ENCODE measurements around the gene SH3RF1. TPM values are rescaled to one million over a fixed set of nuclear protein-coding genes. Genes with fewer than 3 reads are reported as not detected.

SH3RF1 gene
- total and polyA plus RNA-seq, 2 of the 8 experiments (the other 6 are each of a cell fraction or from before 2014, with no cell fraction given) = 6.9 to 15.1 TPM

DNA sequence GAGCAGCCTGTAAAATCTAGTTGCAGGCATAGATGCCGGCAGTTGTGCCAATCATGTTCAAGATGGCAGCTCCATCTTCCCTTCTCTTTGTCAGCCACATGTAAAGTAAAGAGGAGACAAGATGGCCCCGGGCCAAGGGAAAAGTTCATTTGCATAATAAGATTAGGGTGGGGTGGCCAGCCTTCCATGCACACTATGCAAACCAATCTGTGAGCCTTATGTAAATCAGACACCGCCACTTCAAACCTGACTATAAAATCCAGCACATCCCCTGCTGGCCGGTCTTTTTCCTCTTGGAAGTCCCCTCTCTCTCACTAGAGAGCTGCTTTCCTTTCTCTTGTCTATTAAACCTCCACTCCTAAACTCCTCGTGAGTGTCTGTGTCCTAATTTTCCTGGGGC lies 181.8 kb downstream of the SH3RF1 start:
- peaks cover 0 to 4% (median 2%) of the 10 kb centered on the region in 4 experiments; a peak in 3 of 8 replicates for H3K36me3 ChIP-seq (ENCODE audit: control insufficient read depth in 2 of 4, insufficient read depth in 4 of 4, low read length in 3 of 4)
- POLR2A ChIA-PET (ENCODE audit: partially characterized antibody) = no interaction called here
- no peak overlapping the region for H2AFZ ChIP-seq (ENCODE audit: low read length)
- H3K79me1 ChIP-seq (ENCODE audit: low read depth, low read length) = no peaks in the 10 kb centered on the region
- no peaks in the 10 kb centered on the region for H3K79me2 ChIP-seq (ENCODE audit: control insufficient read depth in 1 of 2, insufficient read depth in 2 of 2, low read length in 2 of 2)
- CTCF ChIA-PET (ENCODE audit: partially characterized antibody) = interaction anchor here (0.8 to 1.4 kb wide), 3 partner anchors 12 to 64 kb away, joined by 3 to 4 read pairs (median 3); no protein-coding TSS in a partner anchor
- H3K27ac ChIP-seq (ENCODE audit: low read depth, low read length) = no peak overlapping the region
- H3K23me2 ChIP-seq (ENCODE audit: low read depth, low read length) = no peaks in the 10 kb centered on the region
- H2BK20ac ChIP-seq (ENCODE audit: low read length) = no peak overlapping the region
- no peak overlapping the region for H2BK12ac ChIP-seq (ENCODE audit: low read depth, low read length)
- H3K9me3 ChIP-seq (ENCODE audit: insufficient read depth in 2 of 2, low read depth in 1 of 2, low read length in 1 of 2) = no peaks in the 10 kb centered on the region
- 88% methylated on average over 5 of the region's 5 CpGs; no CpG with 5 or more reads in 1 of the 2 experiments for WGBS, 2 experiments (ENCODE audit: extremely low coverage in 1 of 2, insufficient coverage in 1 of 2, insufficient read length in 1 of 2, insufficient replicate concordance in 2 of 2, low coverage in 1 of 2, low lambda C conversion rate in 2 of 2, missing lambda C conversion rate in 1 of 2)
- no peak overlapping the region for H4K5ac ChIP-seq (ENCODE audit: insufficient read length, low read depth, low read length)
- no peak overlapping the region for H3K23ac ChIP-seq (ENCODE audit: insufficient read length)
- H3K9ac ChIP-seq (replicated peaks in 1 of 4; ENCODE audit: extremely low read depth in 1 of 4, low read depth in 3 of 4, low read length in 3 of 4) = no peak overlapping the region
- TF ChIP-seq POLR2AphosphoS5 (IDR thresholded peaks at IDR 0.05; ENCODE audit: low read depth, low read length) (no peak), YY1 (IDR thresholded peaks at IDR 0.05; ENCODE audit: low read depth, low read length) (peak; percentile 50; the same call in 1 of the 2 replicates)
- no peaks in the 10 kb centered on the region for H3K4me1 ChIP-seq (replicated peaks in 1 of 4; ENCODE audit: control insufficient read depth in 3 of 4, insufficient read depth in 4 of 4, low read length in 3 of 4)
- H4K20me1 ChIP-seq (replicated peaks in 1 of 2; ENCODE audit: control insufficient read depth in 1 of 2, insufficient read depth in 2 of 2, low read length in 2 of 2) = no peaks in the 10 kb centered on the region
- no peak overlapping the region for H4K91ac ChIP-seq (replicated peaks; ENCODE audit: insufficient read length, low read length)
- FAIRE-seq (no peak), DNase-seq (ENCODE audit: low read depth in 1 of 2, low spot score in 2 of 2) (no peak)
- no peak overlapping the region for H4K8ac ChIP-seq (ENCODE audit: extremely low read depth, insufficient read depth, low read length)
- H3K27me3 ChIP-seq (replicated peaks in 1 of 4; ENCODE audit: control insufficient read depth in 3 of 4, extremely low read depth in 1 of 4, insufficient read depth in 3 of 4, low read length in 3 of 4) = no peaks in the 10 kb centered on the region
- H3K4me3 ChIP-seq (ENCODE audit: extremely low read depth in 1 of 4, insufficient read depth in 2 of 4, low read depth in 3 of 4, low read length in 4 of 4) = no peak overlapping the region
- H2AK5ac ChIP-seq (ENCODE audit: low read depth, low read length) = no peak overlapping the region
- H2BK5ac ChIP-seq (ENCODE audit: low read depth, low read length) = no peak overlapping the region
- H2BK15ac ChIP-seq (ENCODE audit: low read length) = no peak overlapping the region
- no peak overlapping the region for H3K18ac ChIP-seq (ENCODE audit: extremely low read depth, low read length)
- H3K4ac ChIP-seq (replicated peaks; ENCODE audit: insufficient read length, low read depth, low read length) = no peak overlapping the region
- no peak overlapping the region for H3K56ac ChIP-seq (replicated peaks; ENCODE audit: insufficient read length, low read depth, low read length)
- H3K14ac ChIP-seq (ENCODE audit: insufficient read length) = no peak overlapping the region
- H2BK120ac ChIP-seq (replicated peaks; ENCODE audit: low read depth, low read length) = no peak overlapping the region
- no peak overlapping the region for H3K4me2 ChIP-seq (ENCODE audit: insufficient read depth in 1 of 2, low read depth in 2 of 2, low read length in 2 of 2)
